Brain microvascular endothelial cell (primary cell): ENCODE measurements around the gene CCDC158.

Source experiments
- DNase-seq: peaks from one replicate; pipeline ENCODE4 v3.0.0-alpha.2; 2020
- H3K27ac ChIP-seq: fragments of 250-450 bp; sonication (Bioruptor Pico); 2 replicates; pipeline ENCODE4 v1.5.1; 2020; ENCODE audit warnings: mild to moderate bottlenecking, moderate library complexity
- H3K27me3 ChIP-seq: fragments of 250-450 bp; sonication (Bioruptor Pico); replicated peaks from 2 replicates; pipeline ENCODE4 v1.5.1; 2020; ENCODE audit warnings: mild to moderate bottlenecking
- H3K36me3 ChIP-seq: fragments of 250-450 bp; sonication (Bioruptor Pico); replicated peaks from 2 replicates; pipeline ENCODE4 v1.5.1; 2020; ENCODE audit warnings: mild to moderate bottlenecking
- H3K4me3 ChIP-seq: 2 replicates; pipeline ENCODE4 v1.5.1; 2011; ENCODE audit warnings: low read depth, mild to moderate bottlenecking, control low read depth, low read length, moderate library complexity
- CTCF ChIP-seq: IDR thresholded peaks from 2 replicates; pipeline ENCODE4 v1.5.1; 2011; ENCODE audit warnings: low read depth, mild to moderate bottlenecking, moderate library complexity, low read length, control low read depth, inconsistent platforms; ENCODE audit errors: missing control alignments
- in situ Hi-C: cut with HindIII; loops from 2 replicates; pipeline ENCODE4 v1.10.0; 2017; ENCODE audit warnings: low sequenced_read_pairs, low pct_ligation_motif_present

CCDC158 gene

GRCh38 chr4:76383001-76383400 lies 37.9 kb downstream of the CCDC158 start:
- DNase-seq: no peak
- in situ Hi-C loops: no loop called here
- H3K4me3 ChIP-seq: no peak overlapping the region
- H3K27ac ChIP-seq: no peak overlapping the region
- no peaks in the 10 kb centered on the region for H3K36me3 ChIP-seq
- no peaks in the 10 kb centered on the region for H3K27me3 ChIP-seq
- no peak for TF ChIP-seq CTCF

GRCh38 chr4:76381986-76382385 lies 39.0 kb downstream of the CCDC158 start:
- DNase-seq: no peak
- in situ Hi-C loops: no loop called here
- H3K4me3 ChIP-seq: no peak overlapping the region
- TF ChIP-seq CTCF: no peak
- no peak overlapping the region for H3K27ac ChIP-seq
- H3K36me3 ChIP-seq: no peaks in the 10 kb centered on the region
- no peaks in the 10 kb centered on the region for H3K27me3 ChIP-seq

GRCh38 chr4:76380561-76380960 lies 40.4 kb downstream of the CCDC158 start:
- Histone ChIP-seq H3K27ac (no peak overlapping the region), H3K36me3 (no peaks in the 10 kb centered on the region), H3K4me3 (no peak overlapping the region), H3K27me3 (no peaks in the 10 kb centered on the region)
- in situ Hi-C loops: no loop called here
- no peak for TF ChIP-seq CTCF
- DNase-seq: no peak

GRCh38 chr4:76377911-76378310 lies 43.0 kb downstream of the CCDC158 start:
- DNase-seq: peak; percentile 60
- peak; percentile 81 for TF ChIP-seq CTCF
- H3K4me3 ChIP-seq: no peak overlapping the region
- no peaks in the 10 kb centered on the region for H3K27me3 ChIP-seq
- in situ Hi-C loops: no loop called here
- H3K36me3 ChIP-seq: no peaks in the 10 kb centered on the region
- no peak overlapping the region for H3K27ac ChIP-seq

- Histone ChIP-seq H3K27ac (no peak overlapping the region), H3K27me3 (no peaks in the 10 kb centered on the region), H3K4me3 (no peak overlapping the region), H3K36me3 (no peaks in the 10 kb centered on the region)
- in situ Hi-C loops: no loop called here
- no peak for TF ChIP-seq CTCF
- DNase-seq: no peak
Observed at GRCh38 chr4:76377481-76377901, 43.5 kb downstream of the CCDC158 start.

- Histone ChIP-seq H3K4me3 (no peak overlapping the region), H3K27me3 (no peaks in the 10 kb centered on the region), H3K27ac (no peak overlapping the region), H3K36me3 (no peaks in the 10 kb centered on the region)
- DNase-seq: no peak
- no peak for TF ChIP-seq CTCF
- in situ Hi-C loops: no loop called here
Observed at GRCh38 chr4:76376534-76376933, 44.4 kb downstream of the CCDC158 start.
